ENCODE measurements around the gene EPS8. TPM values are rescaled to one million over a fixed set of nuclear protein-coding genes. Genes with fewer than 3 reads are reported as not detected.

EPS8 gene
- total RNA-seq, 1 experiment from 2014 or later, result 232 TPM

GRCh38 chr12:15731940-15732339, 57.2 kb downstream of the EPS8 start:
- Histone ChIP-seq H4K20me1 (ENCODE audit: insufficient read depth) (no peaks in the 10 kb centered on the region), H2AFZ (no peak overlapping the region), H3F3A (ENCODE audit: insufficient read depth, low read depth) (no peaks in the 10 kb centered on the region), H3K36me3 (ENCODE audit: low read depth) (peaks cover 4% of the 10 kb centered on the region; the same call in 1 of the 2 replicates), H3K4me2 (no peak overlapping the region), H3K9me3 (ENCODE audit: insufficient read depth, low read depth) (no peaks in the 10 kb centered on the region), H3K4me1 (replicated peaks; ENCODE audit: insufficient read depth) (no peaks in the 10 kb centered on the region), H3K79me2 (ENCODE audit: low read depth) (peaks cover 87% of the 10 kb centered on the region), H3K9me2 (ENCODE audit: insufficient read depth) (no peaks in the 10 kb centered on the region), H3K4me3 (no peak overlapping the region), H3K27me3 (ENCODE audit: insufficient read depth, low read depth) (no peaks in the 10 kb centered on the region), H3K27ac (no peak overlapping the region)
- no peak for DNase-seq
- POLR2A ChIA-PET (ENCODE audit: unreplicated experiment), result no interaction called here
- CTCF ChIA-PET, result no interaction called here
- BruUV-seq (replicated peaks), result no TSS peak
- intact Hi-C loops (cut with micrococcal nuclease; ENCODE audit: unreplicated experiment), result no loop called here
- TF ChIP-seq EZH2 (IDR thresholded peaks at IDR 0.05; ENCODE audit: low read depth) (no peak), CTCF (conservative IDR thresholded peaks at IDR 0.05) (no peak)

GRCh38 chr12:15729097-15729496, 60.1 kb downstream of the EPS8 start:
- Histone ChIP-seq H3K9me3 (ENCODE audit: insufficient read depth, low read depth) (no peaks in the 10 kb centered on the region), H3F3A (ENCODE audit: insufficient read depth, low read depth) (no peaks in the 10 kb centered on the region), H3K4me3 (no peak overlapping the region), H4K20me1 (ENCODE audit: insufficient read depth) (no peaks in the 10 kb centered on the region), H3K4me1 (replicated peaks; ENCODE audit: insufficient read depth) (no peaks in the 10 kb centered on the region), H3K36me3 (ENCODE audit: low read depth) (peaks cover 12% of the 10 kb centered on the region; the same call in 1 of the 2 replicates), H3K79me2 (ENCODE audit: low read depth) (peaks cover 91% of the 10 kb centered on the region), H3K27me3 (ENCODE audit: insufficient read depth, low read depth) (no peaks in the 10 kb centered on the region), H3K27ac (no peak overlapping the region), H3K9me2 (ENCODE audit: insufficient read depth) (no peaks in the 10 kb centered on the region), H2AFZ (no peak overlapping the region), H3K4me2 (no peak overlapping the region)
- intact Hi-C loops (cut with micrococcal nuclease; ENCODE audit: unreplicated experiment), result no loop called here
- TF ChIP-seq CTCF (conservative IDR thresholded peaks at IDR 0.05) (no peak), EZH2 (IDR thresholded peaks at IDR 0.05; ENCODE audit: low read depth) (no peak)
- CTCF ChIA-PET, result interaction anchor here (0.6 kb wide), 1 partner anchor 41 kb away, joined by 10 read pairs; no protein-coding TSS in a partner anchor
- POLR2A ChIA-PET (ENCODE audit: unreplicated experiment), result no interaction called here
- no peak for DNase-seq
- no TSS peak for BruUV-seq (replicated peaks)

- peaks cover 12% of the 10 kb centered on the region; the same call in 1 of the 2 replicates for H3K36me3 ChIP-seq (ENCODE audit: low read depth)
- ChIA-PET POLR2A (ENCODE audit: unreplicated experiment) (no interaction called here), CTCF (no interaction called here)
- no TSS peak for BruUV-seq (replicated peaks)
- H3K9me3 ChIP-seq (ENCODE audit: insufficient read depth, low read depth), result no peaks in the 10 kb centered on the region
- H3K4me2 ChIP-seq, result no peak overlapping the region
- TF ChIP-seq EZH2 (IDR thresholded peaks at IDR 0.05; ENCODE audit: low read depth) (no peak), CTCF (conservative IDR thresholded peaks at IDR 0.05) (no peak)
- no peaks in the 10 kb centered on the region for H4K20me1 ChIP-seq (ENCODE audit: insufficient read depth)
- no peaks in the 10 kb centered on the region for H3F3A ChIP-seq (ENCODE audit: insufficient read depth, low read depth)
- H3K4me1 ChIP-seq (replicated peaks; ENCODE audit: insufficient read depth), result no peaks in the 10 kb centered on the region
- no peak overlapping the region for H2AFZ ChIP-seq
- H3K79me2 ChIP-seq (ENCODE audit: low read depth), result peaks cover 91% of the 10 kb centered on the region
- H3K4me3 ChIP-seq, result no peak overlapping the region
- intact Hi-C loops (cut with micrococcal nuclease; ENCODE audit: unreplicated experiment), result no loop called here
- H3K9me2 ChIP-seq (ENCODE audit: insufficient read depth), result no peaks in the 10 kb centered on the region
- H3K27me3 ChIP-seq (ENCODE audit: insufficient read depth, low read depth), result no peaks in the 10 kb centered on the region
- no peak for DNase-seq
- H3K27ac ChIP-seq, result no peak overlapping the region
Measured at GRCh38 chr12:15728118-15728598, 61.0 kb downstream of the EPS8 start.

All from PC-9 (cell line).